ENCODE measurements around the gene GRIN2A.
"Not testable (repeated sequence)": the region's sequence is repeated elsewhere in the genome, so short reads cannot be mapped to it uniquely, and the experiment has no call there.

The GRIN2A gene

GRCh38 chr16:9932000-9932399 is 250.2 kb downstream of the GRIN2A start:
- in situ Hi-C loops (cut with MboI; ENCODE audit: low sequenced_read_pairs) = no loop called here

- in situ Hi-C loops (cut with MboI; ENCODE audit: low sequenced_read_pairs) = no loop called here
These were observed 252.4 kb downstream of the GRIN2A start for GRCh38 chr16:9929836-9930235.

DNA sequence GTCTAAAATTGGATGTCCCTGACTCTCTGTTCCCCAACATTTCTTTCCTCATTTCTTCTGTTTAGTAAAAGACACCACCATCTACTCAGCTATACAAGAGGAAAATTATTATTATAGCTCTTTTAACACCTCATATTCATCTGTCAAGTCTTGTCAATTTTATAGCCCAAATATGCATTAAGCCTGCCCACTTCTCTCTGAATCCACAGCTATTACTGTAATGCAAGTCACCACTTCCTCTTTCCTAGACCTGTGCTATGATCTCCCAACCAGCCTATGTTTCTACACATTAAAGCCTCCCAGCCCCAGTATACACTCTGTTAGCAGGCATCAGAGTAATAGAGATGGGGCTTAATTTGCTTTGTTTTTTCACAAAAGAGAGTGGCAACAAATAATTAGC is 252.9 kb downstream of the GRIN2A start:
- in situ Hi-C loops (cut with MboI; ENCODE audit: low sequenced_read_pairs) = no loop called here

DNA sequence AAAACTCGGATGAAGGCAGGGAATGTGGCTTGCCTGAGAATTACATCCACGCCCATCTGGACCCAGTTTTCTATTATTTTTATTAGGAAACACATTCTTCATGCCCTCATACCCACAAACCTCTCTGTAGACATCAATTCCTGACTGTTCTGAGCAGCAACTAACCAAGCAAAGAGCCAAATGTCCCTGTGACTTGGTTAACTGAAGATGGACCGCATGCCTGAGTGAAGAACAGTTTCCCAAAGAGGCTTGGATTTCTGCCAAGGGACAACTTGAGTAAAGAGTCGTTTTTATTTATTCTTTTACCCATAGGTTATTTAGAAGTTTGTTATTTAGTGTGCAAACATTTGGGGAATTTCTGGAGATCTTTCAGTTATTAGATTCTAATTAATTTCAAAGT is 259.8 kb downstream of the GRIN2A start:
- in situ Hi-C loops (cut with MboI; ENCODE audit: low sequenced_read_pairs) = no loop called here

GRCh38 chr16:9921997-9922396 is 260.2 kb downstream of the GRIN2A start:
- in situ Hi-C loops (cut with MboI; ENCODE audit: low sequenced_read_pairs) = no loop called here

DNA sequence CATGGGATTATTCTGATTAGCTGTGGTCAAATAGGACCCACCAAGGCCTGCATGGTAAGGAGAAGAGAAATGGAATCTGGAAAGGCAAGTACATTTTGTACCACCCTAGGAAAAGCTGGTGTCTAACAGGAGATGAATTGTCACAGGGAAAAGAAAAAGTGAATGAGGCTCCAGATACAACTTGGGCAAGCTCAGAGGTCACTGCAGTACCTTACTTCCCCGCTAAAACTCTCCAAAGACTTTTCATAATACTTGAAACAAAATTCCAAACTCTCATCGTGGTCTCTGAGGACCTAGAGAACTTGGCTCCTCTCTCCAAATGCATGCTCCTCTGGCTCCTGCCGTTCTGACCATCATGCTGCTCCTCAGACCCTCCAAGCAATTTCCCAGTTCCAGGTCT is 262.8 kb downstream of the GRIN2A start:
- in situ Hi-C loops (cut with MboI; ENCODE audit: low sequenced_read_pairs) = no loop called here

DNA sequence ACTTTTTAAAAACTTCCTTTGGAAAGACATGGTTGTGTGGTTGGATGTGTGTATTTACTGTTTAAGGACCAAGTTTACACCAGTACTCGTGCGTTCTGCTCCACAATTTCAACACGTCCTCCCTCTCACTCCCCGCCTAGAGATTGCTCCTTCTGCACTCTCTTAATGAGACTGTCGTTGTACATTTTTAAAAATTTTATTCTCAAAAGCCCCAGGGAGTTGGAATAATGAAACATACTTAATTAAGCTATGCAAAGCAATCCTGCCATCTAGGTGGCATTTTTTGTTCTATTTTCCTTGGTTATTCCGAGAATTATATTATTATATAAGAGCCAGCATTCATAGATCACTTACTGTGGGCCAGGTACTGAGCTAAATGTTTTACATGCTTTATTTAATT is 264.5 kb downstream of the GRIN2A start:
- in situ Hi-C loops (cut with MboI; ENCODE audit: low sequenced_read_pairs) = no loop called here

DNA sequence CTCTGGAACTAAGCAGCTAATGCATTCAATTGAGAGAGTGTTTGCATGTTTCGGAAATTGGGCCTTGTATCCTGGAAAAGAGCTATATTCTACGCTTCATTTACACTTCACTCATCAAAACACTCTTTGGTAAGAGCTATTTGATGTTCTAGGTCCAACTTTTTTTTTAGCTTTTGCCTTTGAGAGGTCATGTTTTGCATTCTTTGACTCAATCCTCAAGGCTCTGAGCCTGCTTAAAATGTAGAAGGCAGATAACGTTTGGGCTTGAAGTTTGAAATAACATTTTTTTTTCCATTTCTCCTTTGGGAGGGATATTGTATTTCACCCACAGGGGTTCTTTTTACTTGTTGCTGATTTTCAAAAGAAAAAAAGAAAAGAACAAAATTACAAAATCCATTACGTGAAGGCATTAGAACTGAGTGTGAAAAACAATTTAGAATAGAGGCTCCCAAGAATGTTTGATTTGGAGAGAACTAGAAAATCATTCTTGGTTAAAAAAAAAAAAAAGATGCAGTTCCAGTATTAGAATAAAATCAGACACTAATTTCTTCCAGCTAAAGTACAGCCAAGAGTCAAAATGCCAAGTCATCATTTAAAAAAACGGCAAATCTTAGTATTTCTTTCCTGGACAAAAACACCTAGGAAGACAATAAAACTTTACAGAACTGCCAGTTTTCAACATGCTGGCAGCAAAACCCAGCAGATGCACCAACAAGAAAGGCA is 268.5 kb downstream of the GRIN2A start:
- in situ Hi-C loops (cut with MboI; ENCODE audit: low sequenced_read_pairs) = no loop called here

- in situ Hi-C loops (cut with MboI; ENCODE audit: low sequenced_read_pairs) = no loop called here
These were observed 270.2 kb downstream of the GRIN2A start for GRCh38 chr16:9911989-9912388.

- in situ Hi-C loops (cut with MboI; ENCODE audit: low sequenced_read_pairs) = no loop called here
These were observed 271.0 kb downstream of the GRIN2A start for GRCh38 chr16:9911231-9911630.

DNA sequence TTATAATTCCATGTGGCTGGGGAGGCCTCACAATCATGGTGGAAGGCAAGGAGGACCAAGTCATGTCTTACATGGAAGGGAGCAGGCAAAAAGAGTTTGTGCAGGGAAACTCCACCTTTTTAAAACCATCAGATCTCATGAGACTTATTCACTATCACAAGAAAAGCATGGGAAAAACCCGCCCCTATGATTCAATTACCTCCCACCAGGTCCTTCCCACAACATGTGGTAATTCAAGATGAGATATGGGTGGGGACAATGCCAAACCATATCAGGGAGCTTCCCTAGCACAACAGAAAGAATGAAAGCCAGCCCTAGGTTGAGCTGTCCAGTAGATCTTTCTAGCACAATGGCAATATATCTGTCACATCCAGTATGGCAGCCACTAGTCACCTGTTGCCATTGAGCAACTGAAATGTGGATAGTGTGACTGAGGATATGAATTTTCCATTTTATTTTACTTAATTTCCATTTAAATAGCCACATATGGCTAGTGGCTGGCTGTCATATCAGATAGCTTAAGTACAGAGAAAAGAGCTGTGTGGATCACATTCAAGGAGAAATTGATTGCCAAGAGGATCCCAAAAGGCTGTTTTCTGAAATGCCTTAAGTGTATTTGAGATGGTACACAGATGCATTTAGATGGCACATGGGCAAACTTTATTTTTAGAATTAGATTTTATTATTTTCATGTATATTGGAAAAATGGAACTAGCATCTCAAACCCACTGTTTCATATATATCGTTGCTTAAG is 273.0 kb downstream of the GRIN2A start:
- in situ Hi-C loops (cut with MboI; ENCODE audit: low sequenced_read_pairs) = no loop called here

GRCh38 chr16:9908613-9909012 is 273.6 kb downstream of the GRIN2A start:
- in situ Hi-C loops (cut with MboI; ENCODE audit: low sequenced_read_pairs) = no loop called here

- in situ Hi-C loops (cut with MboI; ENCODE audit: low sequenced_read_pairs) = no loop called here
These were observed 274.5 kb downstream of the GRIN2A start for GRCh38 chr16:9907752-9908151.

DNA sequence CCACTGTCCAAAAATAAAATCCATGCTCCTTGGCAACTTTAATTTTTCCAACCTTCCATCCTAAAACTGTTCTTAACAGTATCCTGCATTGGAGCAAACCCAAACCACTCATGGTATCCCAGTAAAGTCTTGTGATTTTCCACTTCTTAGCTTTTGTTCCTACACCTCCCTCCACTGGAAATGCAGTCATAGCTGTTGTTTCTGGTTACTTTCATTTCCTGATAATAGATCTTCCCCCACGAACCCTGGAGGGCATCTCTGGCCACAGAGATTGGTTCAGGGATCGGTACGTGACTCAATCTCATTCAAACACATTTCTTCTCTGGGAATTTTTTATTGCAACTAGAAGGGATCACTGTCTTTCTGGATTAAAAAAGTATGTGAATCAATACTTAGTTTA is 276.0 kb downstream of the GRIN2A start:
- in situ Hi-C loops (cut with MboI; ENCODE audit: low sequenced_read_pairs) = no loop called here

GRCh38 chr16:9904526-9904925 is 277.7 kb downstream of the GRIN2A start:
- in situ Hi-C loops (cut with MboI; ENCODE audit: low sequenced_read_pairs) = no loop called here

GRCh38 chr16:9900576-9900975 is 281.7 kb downstream of the GRIN2A start:
- in situ Hi-C loops (cut with MboI; ENCODE audit: low sequenced_read_pairs) = no loop called here

DNA sequence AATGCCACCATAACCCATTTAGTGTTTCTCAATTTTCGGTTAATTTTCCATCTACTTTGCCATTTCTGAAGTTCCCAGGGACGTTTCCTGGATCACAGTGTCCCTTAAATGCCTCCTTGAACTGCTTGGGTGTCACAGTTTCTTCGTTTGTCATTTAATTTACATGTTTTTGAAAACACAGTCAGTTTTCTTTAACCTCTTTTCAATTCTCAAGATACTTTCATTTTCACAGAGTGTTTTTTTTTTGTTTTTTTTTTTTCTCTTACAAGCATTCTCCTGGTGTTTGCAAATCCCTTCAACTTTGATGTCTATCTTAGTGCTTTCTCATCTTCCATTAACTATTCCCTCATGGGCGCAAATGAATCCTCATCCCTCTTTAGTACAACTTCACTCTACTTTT is 283.7 kb downstream of the GRIN2A start:
- in situ Hi-C loops (cut with MboI; ENCODE audit: low sequenced_read_pairs) = no loop called here

DNA sequence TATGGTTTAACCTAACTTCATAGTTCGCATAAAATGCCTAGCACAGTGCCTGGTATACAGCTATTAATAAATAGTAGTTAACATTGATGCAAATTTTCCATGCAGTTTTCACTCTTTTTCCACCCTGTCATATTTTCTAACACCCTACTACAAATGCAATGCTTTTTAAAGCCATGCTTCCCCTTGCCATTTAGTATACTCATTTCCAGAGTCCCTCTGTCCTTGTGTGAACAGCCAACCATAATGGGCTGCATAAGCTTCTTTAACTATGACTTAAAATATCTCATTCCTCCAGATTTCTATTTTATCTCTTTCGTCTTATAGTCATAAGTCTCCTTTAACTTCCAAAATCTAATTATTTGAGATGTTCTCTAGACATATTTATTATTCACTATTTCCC is 284.1 kb downstream of the GRIN2A start:
- in situ Hi-C loops (cut with MboI; ENCODE audit: low sequenced_read_pairs) = no loop called here

GRCh38 chr16:9895817-9896216 is 286.4 kb downstream of the GRIN2A start:
- in situ Hi-C loops (cut with MboI; ENCODE audit: low sequenced_read_pairs) = no loop called here

GRCh38 chr16:9885876-9886275 is 296.4 kb downstream of the GRIN2A start:
- in situ Hi-C loops (cut with MboI; ENCODE audit: low sequenced_read_pairs) = no loop called here

GRCh38 chr16:9885467-9885866 is 296.8 kb downstream of the GRIN2A start:
- in situ Hi-C loops (cut with MboI; ENCODE audit: low sequenced_read_pairs) = no loop called here

- in situ Hi-C loops (cut with MboI; ENCODE audit: low sequenced_read_pairs) = not testable (repeated sequence)
These were observed 306.2 kb downstream of the GRIN2A start for GRCh38 chr16:9875981-9876380.

- in situ Hi-C loops (cut with MboI; ENCODE audit: low sequenced_read_pairs) = no loop called here
These were observed 308.0 kb downstream of the GRIN2A start for GRCh38 chr16:9874219-9874618.

All from HL-60/S4 treated with phorbol 12-myristate 13-acetate at 8.2 ng/mL for 4 days and 3 days (cell line).